ENCODE results near the gene ILRUN.

- TF ChIP-seq CTCF (conservative IDR thresholded peaks at IDR 0.05; ENCODE audit: low read depth in 2 of 2) (no peak), EZH2 (IDR thresholded peaks at IDR 0.05; ENCODE audit: low read depth, unreplicated experiment) (no peak), REST (IDR thresholded peaks at IDR 0.05; ENCODE audit: unreplicated experiment) (no peak), CREB1 (CRISPR knock-in tag; IDR thresholded peaks at IDR 0.05; ENCODE audit: low read depth) (no peak), POLR2AphosphoS5 (IDR thresholded peaks at IDR 0.05; ENCODE audit: low read depth) (no peak), EZH2phosphoT487 (IDR thresholded peaks at IDR 0.05; ENCODE audit: unreplicated experiment) (no peak), JUNB (IDR thresholded peaks at IDR 0.05; ENCODE audit: unreplicated experiment) (no peak), NANOG (IDR thresholded peaks at IDR 0.05; ENCODE audit: borderline replicate concordance) (no peak), ETS1 (IDR thresholded peaks at IDR 0.05) (no peak)
Observed at GRCh38 chr6:34657307-34657978, 39.1 kb downstream of the ILRUN start.

Data from GM23338 (cell line).